Loucy (cell line): ENCODE measurements around the gene PCBP2.

Source experiments
- CTCF ChIP-seq: fragments of 200-600 bp; sonication (generic); conservative IDR thresholded peaks from 2 replicates; pipeline ENCODE4 v1.5.1; 2014; ENCODE audit warnings: mild to moderate bottlenecking, antibody characterized with exemption, low read length
- EZH2phosphoT487 ChIP-seq: fragments of 200-600 bp; IDR thresholded peaks from 2 replicates; pipeline ENCODE4 v1.6.1; 2018; ENCODE audit warnings: antibody characterized with exemption, mild to moderate bottlenecking, moderate library complexity, borderline replicate concordance

GRCh38 chr12:53472056-53472582 lies 20.2 kb downstream of the PCBP2 start:
- no peak for TF ChIP-seq CTCF
- no peak for TF ChIP-seq EZH2phosphoT487
